K562 (cell line): ENCODE measurements around the gene SERPINE2. TPM values are rescaled to one million over a fixed set of nuclear protein-coding genes. Genes with fewer than 3 reads are reported as not detected.

ENCODE experiments used
- DPF2 ChIP-seq: fragments of 450-650 bp; IDR thresholded peaks from 2 replicates; pipeline ENCODE4 v1.6.1; 2016
- EHMT2 ChIP-seq: fragments of 450-650 bp; IDR thresholded peaks from 2 replicates; pipeline ENCODE4 v1.6.1; 2018; ENCODE audit warnings: antibody characterized with exemption
- GABPA ChIP-seq: fragments of 200-800 bp; sonication (Bioruptor generic); conservative IDR thresholded peaks from 2 replicates; pipeline ENCODE4 v1.6.1; 2016; ENCODE audit warnings: low read depth, missing genetic modification characterization, missing compliant biosample characterization
- MCM3 ChIP-seq: fragments of 450-650 bp; IDR thresholded peaks from 2 replicates; pipeline ENCODE4 v1.6.1; 2016
- NR4A1 ChIP-seq, 2 experiments: fragments of 250-450 bp in 1 of 2; fragments of 450-650 bp in 1 of 2; sonication (Bioruptor Pico) in 1 of 2; IDR thresholded peaks; 2 replicates each; pipeline versions ENCODE4 v1.4.0 to v1.6.1; 2016 to 2020; ENCODE audit warnings: mild to moderate bottlenecking in 2 of 2, missing compliant biosample characterization in 1 of 2, missing genetic modification characterization in 1 of 2, moderate library complexity in 1 of 2
- RAD51 ChIP-seq: fragments of 450-650 bp; IDR thresholded peaks from 2 replicates; pipeline ENCODE4 v1.7.1; 2016; ENCODE audit warnings: low read depth, mild to moderate bottlenecking, borderline replicate concordance
- STAG1 ChIP-seq: sonication (generic); formaldehyde crosslinking; IDR thresholded peaks from 2 replicates; pipeline ENCODE4 v1.5.0; 2020; ENCODE audit warnings: missing genetic modification reagents, borderline replicate concordance
- SUPT5H ChIP-seq: fragments of 450-650 bp; IDR thresholded peaks from 2 replicates; pipeline ENCODE4 v1.6.1; 2016
- TGIF2 ChIP-seq: sonication (generic); formaldehyde crosslinking; IDR thresholded peaks from 2 replicates; pipeline ENCODE4 v1.8.1; 2022; ENCODE audit warnings: mild to moderate bottlenecking, missing genetic modification reagents, moderate library complexity
- TRIM24 ChIP-seq, 2 experiments: fragments of 450-650 bp; IDR thresholded peaks; 2 replicates each; pipeline ENCODE4 v1.6.1; 2016
- ZNF143 ChIP-seq: sonication (generic); formaldehyde crosslinking; IDR thresholded peaks from 2 replicates; pipeline ENCODE4 v1.9.0; 2022; ENCODE audit warnings: mild to moderate bottlenecking, missing genetic modification reagents
- ZNF561 ChIP-seq: fragments of 450-650 bp; formaldehyde crosslinking; conservative IDR thresholded peaks from 2 replicates; pipeline ENCODE4 v1.4.0; 2020; ENCODE audit warnings: mild to moderate bottlenecking, moderate library complexity
- polyA plus RNA-seq, 8 experiments: library from polyadenylated mRNA; depleted of rRNA in 4 of 8; stranded (reverse) in 5 of 8; unstranded in 3 of 8; fragments of >200 nt; fragmentation: Nextera tagmentation in 2 of 8; fragmentation: Illumina TruSeq in 1 of 8; extraction: Ambion mirVana in 2 of 8; extraction: Trizol in 1 of 8; gene quantifications; 2 replicates each; pipeline versions ENCODE4 v1.2.1 to v1.2.3, GENCODE V29; 2011 to 2014; ENCODE audit warnings: inconsistent platforms in 1 of 8, missing spikeins in 1 of 8
- total RNA-seq, 7 experiments: library from RNA; depleted of rRNA in 6 of 7; stranded (reverse); fragments of >200 nt in 6 of 7; fragmentation: Illumina TruSeq in 2 of 7; extraction: Trizol in 2 of 7; gene quantifications; 2 replicates each; pipeline versions ENCODE4 v1.2.1 to v1.2.3, GENCODE V29; 2011 to 2021; ENCODE audit warnings: low replicate concordance in 1 of 7
- TF ChIP-seq, protein P1 (sequence below), 2 experiments: fragments of 450-650 bp in 1 of 2; IDR thresholded peaks; 2 replicates each; pipeline ENCODE4 v1.6.1; 2011 to 2017; ENCODE audit warnings: low read depth in 2 of 2, antibody characterized with exemption in 1 of 2, borderline replicate concordance in 1 of 2, low read length in 1 of 2, mild to moderate bottlenecking in 1 of 2, mixed read lengths in 1 of 2; ENCODE audit not compliant: control insufficient read depth in 1 of 2
- TF ChIP-seq, protein P2 (sequence below): sonication (generic); formaldehyde crosslinking; IDR thresholded peaks from 2 replicates; pipeline ENCODE4 v1.8.1; 2023; ENCODE audit warnings: mild to moderate bottlenecking, missing genetic modification reagents
- TF ChIP-seq, protein P3 (sequence below), 2 experiments: fragments of 150-350 bp in 1 of 2; IDR thresholded peaks; 2 replicates each; pipeline ENCODE4 v1.6.1; 2012 to 2016; ENCODE audit warnings: low read depth in 2 of 2, low read length in 2 of 2, mild to moderate bottlenecking in 1 of 2, moderate library complexity in 1 of 2
- TF ChIP-seq, protein P4 (sequence below): IDR thresholded peaks from 2 replicates; pipeline ENCODE4 v1.6.1; 2011; ENCODE audit warnings: borderline replicate concordance, low read depth, mild to moderate bottlenecking, moderate library complexity, low read length; ENCODE audit not compliant: insufficient read depth, poor library complexity, severe bottlenecking

The SERPINE2 gene
- total and polyA plus RNA-seq, 9 of the 15 experiments (the other 6 are each of a cell fraction or from before 2014, with no cell fraction given): 0.03 to 0.16 (median 0.13) TPM; not detected in 6

DNA sequence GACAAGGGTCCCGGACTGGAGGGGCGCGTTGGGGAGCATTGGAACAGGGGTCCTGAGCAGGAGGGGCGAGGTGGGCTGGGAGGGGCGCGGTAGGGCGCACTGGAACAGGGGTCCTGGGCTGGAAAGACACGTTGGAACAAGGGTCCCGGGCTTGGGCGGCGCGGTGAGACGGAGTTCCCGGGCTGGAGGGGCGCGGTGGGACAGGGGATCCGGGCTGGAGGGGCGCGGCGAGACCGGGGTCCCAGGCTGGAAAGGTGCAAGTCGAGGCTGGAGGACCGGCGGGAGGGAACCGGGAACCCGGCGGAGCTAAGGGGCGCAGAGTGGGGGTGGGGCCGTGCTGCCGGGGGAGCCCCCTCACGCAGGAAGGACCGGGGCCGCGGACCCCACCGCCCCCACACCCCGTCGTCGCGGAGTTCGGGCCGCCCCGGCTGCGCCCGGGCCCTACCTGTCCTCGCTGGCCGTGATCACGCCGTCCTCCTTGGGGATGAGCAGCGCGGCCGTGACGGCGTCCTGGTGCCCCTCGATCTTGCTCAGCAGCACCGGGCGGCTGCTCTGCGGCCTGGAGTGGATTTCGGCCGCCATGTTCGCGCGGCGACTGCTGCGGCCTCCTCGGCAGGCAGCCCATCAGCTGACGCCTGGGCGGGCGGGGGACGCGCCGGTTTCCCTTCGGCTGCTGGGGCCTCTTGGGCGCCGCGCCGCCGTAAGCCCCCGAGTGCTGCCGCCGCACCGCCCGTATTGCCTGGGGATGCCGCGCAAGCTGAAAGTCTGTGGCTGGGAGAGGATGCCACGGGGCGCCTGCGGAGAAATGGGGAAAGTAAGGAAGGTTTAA is 94.2 kb downstream of the SERPINE2 start, which contains the start of gene WDFY1 (continued):
- TF ChIP-seq, protein P1, sequence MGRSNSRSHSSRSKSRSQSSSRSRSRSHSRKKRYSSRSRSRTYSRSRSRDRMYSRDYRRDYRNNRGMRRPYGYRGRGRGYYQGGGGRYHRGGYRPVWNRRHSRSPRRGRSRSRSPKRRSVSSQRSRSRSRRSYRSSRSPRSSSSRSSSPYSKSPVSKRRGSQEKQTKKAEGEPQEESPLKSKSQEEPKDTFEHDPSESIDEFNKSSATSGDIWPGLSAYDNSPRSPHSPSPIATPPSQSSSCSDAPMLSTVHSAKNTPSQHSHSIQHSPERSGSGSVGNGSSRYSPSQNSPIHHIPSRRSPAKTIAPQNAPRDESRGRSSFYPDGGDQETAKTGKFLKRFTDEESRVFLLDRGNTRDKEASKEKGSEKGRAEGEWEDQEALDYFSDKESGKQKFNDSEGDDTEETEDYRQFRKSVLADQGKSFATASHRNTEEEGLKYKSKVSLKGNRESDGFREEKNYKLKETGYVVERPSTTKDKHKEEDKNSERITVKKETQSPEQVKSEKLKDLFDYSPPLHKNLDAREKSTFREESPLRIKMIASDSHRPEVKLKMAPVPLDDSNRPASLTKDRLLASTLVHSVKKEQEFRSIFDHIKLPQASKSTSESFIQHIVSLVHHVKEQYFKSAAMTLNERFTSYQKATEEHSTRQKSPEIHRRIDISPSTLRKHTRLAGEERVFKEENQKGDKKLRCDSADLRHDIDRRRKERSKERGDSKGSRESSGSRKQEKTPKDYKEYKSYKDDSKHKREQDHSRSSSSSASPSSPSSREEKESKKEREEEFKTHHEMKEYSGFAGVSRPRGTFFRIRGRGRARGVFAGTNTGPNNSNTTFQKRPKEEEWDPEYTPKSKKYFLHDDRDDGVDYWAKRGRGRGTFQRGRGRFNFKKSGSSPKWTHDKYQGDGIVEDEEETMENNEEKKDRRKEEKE (IDR thresholded peaks at IDR 0.05; ENCODE audit: borderline replicate concordance in 1 of 2, control insufficient read depth in 1 of 2, low read depth in 2 of 2, low read length in 1 of 2): no peak
- TF ChIP-seq MCM3: no peak
- TF ChIP-seq NR4A1 (CRISPR knock-in tag; IDR thresholded peaks at IDR 0.05): no peak
- TF ChIP-seq NR4A1 (tag; IDR thresholded peaks at IDR 0.05): no peak
- no peak for TF ChIP-seq GABPA (tag)
- TF ChIP-seq TGIF2 (CRISPR knock-in tag): 0 out of 2 replicates have a peak, but pooled peaks have one; percentile 56
- TF ChIP-seq DPF2: no peak
- TF ChIP-seq, protein P2, sequence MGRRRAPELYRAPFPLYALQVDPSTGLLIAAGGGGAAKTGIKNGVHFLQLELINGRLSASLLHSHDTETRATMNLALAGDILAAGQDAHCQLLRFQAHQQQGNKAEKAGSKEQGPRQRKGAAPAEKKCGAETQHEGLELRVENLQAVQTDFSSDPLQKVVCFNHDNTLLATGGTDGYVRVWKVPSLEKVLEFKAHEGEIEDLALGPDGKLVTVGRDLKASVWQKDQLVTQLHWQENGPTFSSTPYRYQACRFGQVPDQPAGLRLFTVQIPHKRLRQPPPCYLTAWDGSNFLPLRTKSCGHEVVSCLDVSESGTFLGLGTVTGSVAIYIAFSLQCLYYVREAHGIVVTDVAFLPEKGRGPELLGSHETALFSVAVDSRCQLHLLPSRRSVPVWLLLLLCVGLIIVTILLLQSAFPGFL: 0 out of 2 replicates have a peak, but pooled peaks have one; percentile 54
- no peak for TF ChIP-seq STAG1 (CRISPR knock-in tag)
- no peak for TF ChIP-seq EHMT2
- TF ChIP-seq, protein P3, sequence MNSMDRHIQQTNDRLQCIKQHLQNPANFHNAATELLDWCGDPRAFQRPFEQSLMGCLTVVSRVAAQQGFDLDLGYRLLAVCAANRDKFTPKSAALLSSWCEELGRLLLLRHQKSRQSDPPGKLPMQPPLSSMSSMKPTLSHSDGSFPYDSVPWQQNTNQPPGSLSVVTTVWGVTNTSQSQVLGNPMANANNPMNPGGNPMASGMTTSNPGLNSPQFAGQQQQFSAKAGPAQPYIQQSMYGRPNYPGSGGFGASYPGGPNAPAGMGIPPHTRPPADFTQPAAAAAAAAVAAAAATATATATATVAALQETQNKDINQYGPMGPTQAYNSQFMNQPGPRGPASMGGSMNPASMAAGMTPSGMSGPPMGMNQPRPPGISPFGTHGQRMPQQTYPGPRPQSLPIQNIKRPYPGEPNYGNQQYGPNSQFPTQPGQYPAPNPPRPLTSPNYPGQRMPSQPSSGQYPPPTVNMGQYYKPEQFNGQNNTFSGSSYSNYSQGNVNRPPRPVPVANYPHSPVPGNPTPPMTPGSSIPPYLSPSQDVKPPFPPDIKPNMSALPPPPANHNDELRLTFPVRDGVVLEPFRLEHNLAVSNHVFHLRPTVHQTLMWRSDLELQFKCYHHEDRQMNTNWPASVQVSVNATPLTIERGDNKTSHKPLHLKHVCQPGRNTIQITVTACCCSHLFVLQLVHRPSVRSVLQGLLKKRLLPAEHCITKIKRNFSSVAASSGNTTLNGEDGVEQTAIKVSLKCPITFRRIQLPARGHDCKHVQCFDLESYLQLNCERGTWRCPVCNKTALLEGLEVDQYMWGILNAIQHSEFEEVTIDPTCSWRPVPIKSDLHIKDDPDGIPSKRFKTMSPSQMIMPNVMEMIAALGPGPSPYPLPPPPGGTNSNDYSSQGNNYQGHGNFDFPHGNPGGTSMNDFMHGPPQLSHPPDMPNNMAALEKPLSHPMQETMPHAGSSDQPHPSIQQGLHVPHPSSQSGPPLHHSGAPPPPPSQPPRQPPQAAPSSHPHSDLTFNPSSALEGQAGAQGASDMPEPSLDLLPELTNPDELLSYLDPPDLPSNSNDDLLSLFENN (IDR thresholded peaks at IDR 0.05; ENCODE audit: low read depth in 2 of 2, low read length in 2 of 2): no peak
- TF ChIP-seq ZNF143 (CRISPR knock-in tag): no peak
- TF ChIP-seq ZNF561 (CRISPR knock-in tag): no peak
- TF ChIP-seq, protein P4, sequence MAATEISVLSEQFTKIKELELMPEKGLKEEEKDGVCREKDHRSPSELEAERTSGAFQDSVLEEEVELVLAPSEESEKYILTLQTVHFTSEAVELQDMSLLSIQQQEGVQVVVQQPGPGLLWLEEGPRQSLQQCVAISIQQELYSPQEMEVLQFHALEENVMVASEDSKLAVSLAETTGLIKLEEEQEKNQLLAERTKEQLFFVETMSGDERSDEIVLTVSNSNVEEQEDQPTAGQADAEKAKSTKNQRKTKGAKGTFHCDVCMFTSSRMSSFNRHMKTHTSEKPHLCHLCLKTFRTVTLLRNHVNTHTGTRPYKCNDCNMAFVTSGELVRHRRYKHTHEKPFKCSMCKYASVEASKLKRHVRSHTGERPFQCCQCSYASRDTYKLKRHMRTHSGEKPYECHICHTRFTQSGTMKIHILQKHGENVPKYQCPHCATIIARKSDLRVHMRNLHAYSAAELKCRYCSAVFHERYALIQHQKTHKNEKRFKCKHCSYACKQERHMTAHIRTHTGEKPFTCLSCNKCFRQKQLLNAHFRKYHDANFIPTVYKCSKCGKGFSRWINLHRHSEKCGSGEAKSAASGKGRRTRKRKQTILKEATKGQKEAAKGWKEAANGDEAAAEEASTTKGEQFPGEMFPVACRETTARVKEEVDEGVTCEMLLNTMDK: no peak
- peak; percentile 71 for TF ChIP-seq SUPT5H
- no peak for TF ChIP-seq TRIM24 (IDR thresholded peaks at IDR 0.05)
- TF ChIP-seq RAD51: no peak
